ENCODE data around the gene LRRC4.

DNA sequence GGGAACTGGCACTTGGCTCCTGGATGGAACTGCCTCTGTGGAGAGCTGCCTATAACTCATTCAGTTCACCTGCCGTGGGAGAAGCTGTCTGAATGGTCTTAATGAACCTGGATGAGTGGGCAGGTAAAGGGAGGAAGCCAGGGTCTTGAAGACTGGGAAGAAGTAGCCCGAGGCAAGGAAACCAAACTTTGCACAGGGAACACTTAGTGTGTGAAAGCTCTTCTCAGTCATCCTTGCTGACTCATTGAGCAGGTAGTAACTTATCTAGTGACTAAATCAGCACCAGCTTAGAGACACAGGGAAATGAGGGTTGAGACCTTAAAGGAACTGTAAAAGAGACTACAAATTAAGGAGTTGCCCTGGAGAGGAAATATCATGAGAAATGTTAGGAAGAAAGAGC is 9.9 kb downstream of the LRRC4 start:
- TF ChIP-seq, protein P1, sequence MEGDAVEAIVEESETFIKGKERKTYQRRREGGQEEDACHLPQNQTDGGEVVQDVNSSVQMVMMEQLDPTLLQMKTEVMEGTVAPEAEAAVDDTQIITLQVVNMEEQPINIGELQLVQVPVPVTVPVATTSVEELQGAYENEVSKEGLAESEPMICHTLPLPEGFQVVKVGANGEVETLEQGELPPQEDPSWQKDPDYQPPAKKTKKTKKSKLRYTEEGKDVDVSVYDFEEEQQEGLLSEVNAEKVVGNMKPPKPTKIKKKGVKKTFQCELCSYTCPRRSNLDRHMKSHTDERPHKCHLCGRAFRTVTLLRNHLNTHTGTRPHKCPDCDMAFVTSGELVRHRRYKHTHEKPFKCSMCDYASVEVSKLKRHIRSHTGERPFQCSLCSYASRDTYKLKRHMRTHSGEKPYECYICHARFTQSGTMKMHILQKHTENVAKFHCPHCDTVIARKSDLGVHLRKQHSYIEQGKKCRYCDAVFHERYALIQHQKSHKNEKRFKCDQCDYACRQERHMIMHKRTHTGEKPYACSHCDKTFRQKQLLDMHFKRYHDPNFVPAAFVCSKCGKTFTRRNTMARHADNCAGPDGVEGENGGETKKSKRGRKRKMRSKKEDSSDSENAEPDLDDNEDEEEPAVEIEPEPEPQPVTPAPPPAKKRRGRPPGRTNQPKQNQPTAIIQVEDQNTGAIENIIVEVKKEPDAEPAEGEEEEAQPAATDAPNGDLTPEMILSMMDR (conservative IDR thresholded peaks at IDR 0.05), result no peak
- no peak for TF ChIP-seq EZH2 (IDR thresholded peaks at IDR 0.05; ENCODE audit: low read depth)
